Measurements from ENCODE around the gene PIKFYVE.

DNA sequence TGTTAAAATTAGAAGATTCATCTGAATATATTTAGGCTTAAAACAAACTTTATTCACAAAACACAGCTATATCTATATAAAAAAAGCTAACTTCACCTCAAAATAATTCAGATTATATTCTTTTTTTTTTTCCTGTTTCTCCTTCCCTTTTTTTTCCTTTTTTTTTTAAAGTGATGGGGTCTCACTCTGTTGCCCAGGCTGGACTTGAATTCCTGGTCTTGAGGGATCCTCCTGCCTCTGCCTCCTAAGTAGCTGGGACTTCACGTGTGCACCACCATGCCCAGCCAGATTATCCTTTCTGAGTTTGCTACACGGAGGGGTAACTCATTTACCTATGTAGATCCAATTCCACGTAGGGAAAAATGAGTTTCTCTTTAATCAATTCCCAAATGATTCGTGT, 15.0 kb upstream of the PIKFYVE start:
- TF ChIP-seq POLR2AphosphoS5 (IDR thresholded peaks at IDR 0.05; ENCODE audit: low read depth, low read length) (no peak), TAF1 (IDR thresholded peaks at IDR 0.05; ENCODE audit: borderline replicate concordance, low read depth, low read length) (no peak), POLR2A (IDR thresholded peaks at IDR 0.05; ENCODE audit: low read depth, low read length) (no peak)
